ENCODE results near the gene PRIM1. TPM values are rescaled to one million over a fixed set of nuclear protein-coding genes. Genes with fewer than 3 reads are reported as not detected.

The PRIM1 gene
- total RNA-seq, 1 experiment from 2014 or later = 25.0 TPM

GRCh38 chr12:56760460-56760859 lies 8.3 kb upstream of the PRIM1 start:
- CTCF ChIA-PET = interaction anchor here (0.7 kb wide), 1 partner anchor 225 kb away, joined by 6 read pairs; no protein-coding TSS in a partner anchor
- POLR2A ChIA-PET = no interaction called here
- H3K9me3 ChIP-seq (ENCODE audit: control insufficient read depth, insufficient read depth, low read depth, low read length) = peaks cover 12% of the 10 kb centered on the region; the same call in 1 of the 2 replicates
- DNase-seq (ENCODE audit: low read depth, low spot score) (no peak), ATAC-seq (no peak)
- TF ChIP-seq, protein P1, sequence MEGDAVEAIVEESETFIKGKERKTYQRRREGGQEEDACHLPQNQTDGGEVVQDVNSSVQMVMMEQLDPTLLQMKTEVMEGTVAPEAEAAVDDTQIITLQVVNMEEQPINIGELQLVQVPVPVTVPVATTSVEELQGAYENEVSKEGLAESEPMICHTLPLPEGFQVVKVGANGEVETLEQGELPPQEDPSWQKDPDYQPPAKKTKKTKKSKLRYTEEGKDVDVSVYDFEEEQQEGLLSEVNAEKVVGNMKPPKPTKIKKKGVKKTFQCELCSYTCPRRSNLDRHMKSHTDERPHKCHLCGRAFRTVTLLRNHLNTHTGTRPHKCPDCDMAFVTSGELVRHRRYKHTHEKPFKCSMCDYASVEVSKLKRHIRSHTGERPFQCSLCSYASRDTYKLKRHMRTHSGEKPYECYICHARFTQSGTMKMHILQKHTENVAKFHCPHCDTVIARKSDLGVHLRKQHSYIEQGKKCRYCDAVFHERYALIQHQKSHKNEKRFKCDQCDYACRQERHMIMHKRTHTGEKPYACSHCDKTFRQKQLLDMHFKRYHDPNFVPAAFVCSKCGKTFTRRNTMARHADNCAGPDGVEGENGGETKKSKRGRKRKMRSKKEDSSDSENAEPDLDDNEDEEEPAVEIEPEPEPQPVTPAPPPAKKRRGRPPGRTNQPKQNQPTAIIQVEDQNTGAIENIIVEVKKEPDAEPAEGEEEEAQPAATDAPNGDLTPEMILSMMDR (IDR thresholded peaks at IDR 0.05) = no peak
- TF ChIP-seq SIN3A (IDR thresholded peaks at IDR 0.05; ENCODE audit: borderline replicate concordance, insufficient read depth, low read depth, low read length) = no peak
- no peak for TF ChIP-seq POLR2AphosphoS5 (IDR thresholded peaks at IDR 0.05; ENCODE audit: low read depth, low read length)
- TF ChIP-seq, protein P2, sequence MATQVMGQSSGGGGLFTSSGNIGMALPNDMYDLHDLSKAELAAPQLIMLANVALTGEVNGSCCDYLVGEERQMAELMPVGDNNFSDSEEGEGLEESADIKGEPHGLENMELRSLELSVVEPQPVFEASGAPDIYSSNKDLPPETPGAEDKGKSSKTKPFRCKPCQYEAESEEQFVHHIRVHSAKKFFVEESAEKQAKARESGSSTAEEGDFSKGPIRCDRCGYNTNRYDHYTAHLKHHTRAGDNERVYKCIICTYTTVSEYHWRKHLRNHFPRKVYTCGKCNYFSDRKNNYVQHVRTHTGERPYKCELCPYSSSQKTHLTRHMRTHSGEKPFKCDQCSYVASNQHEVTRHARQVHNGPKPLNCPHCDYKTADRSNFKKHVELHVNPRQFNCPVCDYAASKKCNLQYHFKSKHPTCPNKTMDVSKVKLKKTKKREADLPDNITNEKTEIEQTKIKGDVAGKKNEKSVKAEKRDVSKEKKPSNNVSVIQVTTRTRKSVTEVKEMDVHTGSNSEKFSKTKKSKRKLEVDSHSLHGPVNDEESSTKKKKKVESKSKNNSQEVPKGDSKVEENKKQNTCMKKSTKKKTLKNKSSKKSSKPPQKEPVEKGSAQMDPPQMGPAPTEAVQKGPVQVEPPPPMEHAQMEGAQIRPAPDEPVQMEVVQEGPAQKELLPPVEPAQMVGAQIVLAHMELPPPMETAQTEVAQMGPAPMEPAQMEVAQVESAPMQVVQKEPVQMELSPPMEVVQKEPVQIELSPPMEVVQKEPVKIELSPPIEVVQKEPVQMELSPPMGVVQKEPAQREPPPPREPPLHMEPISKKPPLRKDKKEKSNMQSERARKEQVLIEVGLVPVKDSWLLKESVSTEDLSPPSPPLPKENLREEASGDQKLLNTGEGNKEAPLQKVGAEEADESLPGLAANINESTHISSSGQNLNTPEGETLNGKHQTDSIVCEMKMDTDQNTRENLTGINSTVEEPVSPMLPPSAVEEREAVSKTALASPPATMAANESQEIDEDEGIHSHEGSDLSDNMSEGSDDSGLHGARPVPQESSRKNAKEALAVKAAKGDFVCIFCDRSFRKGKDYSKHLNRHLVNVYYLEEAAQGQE (IDR thresholded peaks at IDR 0.05; ENCODE audit: insufficient read depth in 1 of 2, low read depth in 2 of 2, low read length in 1 of 2) = no peak
- in situ Hi-C loops (cut with HindIII; ENCODE audit: low pct_unique_long_range_greater_than_20kb, low sequenced_read_pairs) (no loop called here), intact Hi-C loops (cut with micrococcal nuclease; ENCODE audit: unreplicated experiment) (loop anchor here (5.0 to 10.0 kb wide), 2 partner anchors 84 to 242 kb away; no protein-coding TSS in a partner anchor)
- H3K4me1 ChIP-seq (ENCODE audit: control insufficient read depth, insufficient read depth, low read length) = no peaks in the 10 kb centered on the region
- H3K4me3 ChIP-seq (ENCODE audit: low read depth in 2 of 2, low read length in 2 of 2) = no peak overlapping the region
- no TSS peak for BruUV-seq (replicated peaks)
- no peaks in the 10 kb centered on the region for H3K36me3 ChIP-seq (ENCODE audit: control insufficient read depth, insufficient read depth, low read length)
- H3K27ac ChIP-seq (ENCODE audit: low read length) = no peak overlapping the region
- H3K27me3 ChIP-seq (ENCODE audit: control insufficient read depth, insufficient read depth, low read length) = no peaks in the 10 kb centered on the region

GRCh38 chr12:56759263-56759908 lies 7.3 kb upstream of the PRIM1 start:
- Histone ChIP-seq H3K4me1 (ENCODE audit: control insufficient read depth, insufficient read depth, low read length) (no peaks in the 10 kb centered on the region), H3K27me3 (ENCODE audit: control insufficient read depth, insufficient read depth, low read length) (no peaks in the 10 kb centered on the region), H3K36me3 (ENCODE audit: control insufficient read depth, insufficient read depth, low read length) (no peaks in the 10 kb centered on the region), H3K9me3 (ENCODE audit: control insufficient read depth, insufficient read depth, low read depth, low read length) (peaks cover 12% of the 10 kb centered on the region; the same call in 1 of the 2 replicates), H3K27ac (ENCODE audit: low read length) (no peak overlapping the region), H3K4me3 (ENCODE audit: low read depth in 2 of 2, low read length in 2 of 2) (no peak overlapping the region)
- intact Hi-C loops (cut with micrococcal nuclease; ENCODE audit: unreplicated experiment) = loop anchor here (2.0 to 5.0 kb wide), 3 partner anchors 227 to 353 kb away; partner anchors contain the start of gene STAT6
- TF ChIP-seq TCF7L2 (IDR thresholded peaks at IDR 0.05; ENCODE audit: low read depth, low read length) (no peak), SIN3A (IDR thresholded peaks at IDR 0.05; ENCODE audit: borderline replicate concordance, insufficient read depth, low read depth, low read length) (no peak)
- TF ChIP-seq, protein P1 (IDR thresholded peaks at IDR 0.05) = no peak
- ChIA-PET POLR2A (no interaction called here), CTCF (interaction anchor here (0.7 kb wide), 1 partner anchor 234 kb away, joined by 4 read pairs; no protein-coding TSS in a partner anchor)
- in situ Hi-C loops (cut with HindIII; ENCODE audit: low pct_unique_long_range_greater_than_20kb, low sequenced_read_pairs) = no loop called here
- no peak for DNase-seq (ENCODE audit: low read depth, low spot score)
- no peak for ATAC-seq
- no TSS peak for BruUV-seq (replicated peaks)
